Measurements from ENCODE around the gene SYDE1. TPM values are rescaled to one million over a fixed set of nuclear protein-coding genes. Genes with fewer than 3 reads are reported as not detected.
A peak's percentile ranks its signal among the peaks of the same experiment; 100 is the strongest.
"Not testable (repeated sequence)": the region's sequence is repeated elsewhere in the genome, so short reads cannot be mapped to it uniquely, and the experiment has no call there.

The SYDE1 gene
- total RNA-seq, 1 donor: 51.0 TPM

DNA sequence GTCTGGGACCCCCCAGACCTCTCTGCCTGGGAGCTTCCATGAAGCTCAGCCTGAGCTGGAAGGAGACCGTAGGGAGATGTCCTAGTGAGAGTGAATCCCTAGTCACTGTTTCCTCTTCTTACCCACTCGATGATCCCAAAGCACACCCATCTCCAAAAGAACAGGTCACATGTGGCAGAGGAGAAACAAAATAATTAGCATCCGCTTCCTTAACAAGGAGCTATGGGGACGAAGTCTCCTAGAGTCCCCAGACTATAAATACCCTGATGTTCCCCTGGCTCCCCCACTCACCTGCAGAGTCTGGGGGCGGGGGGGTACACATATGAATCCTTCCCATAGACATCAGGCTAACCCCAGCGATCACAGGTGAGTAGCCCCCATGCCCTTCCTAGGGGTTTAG is 25.3 kb upstream of the SYDE1 start, which contains the start of gene OR1I1:
OR1I1 (plus strand) TSS at position 301 of the 400 bp plus-strand sequence. CDS start 4,855 bp downstream, outside the sequence.
- no peak within 1 kb of the TSS for H3K4me3 ChIP-seq (ENCODE audit: low read depth, low read length)
- DNase-seq (ENCODE audit: low read depth): no peak
- TF ChIP-seq, protein P1, sequence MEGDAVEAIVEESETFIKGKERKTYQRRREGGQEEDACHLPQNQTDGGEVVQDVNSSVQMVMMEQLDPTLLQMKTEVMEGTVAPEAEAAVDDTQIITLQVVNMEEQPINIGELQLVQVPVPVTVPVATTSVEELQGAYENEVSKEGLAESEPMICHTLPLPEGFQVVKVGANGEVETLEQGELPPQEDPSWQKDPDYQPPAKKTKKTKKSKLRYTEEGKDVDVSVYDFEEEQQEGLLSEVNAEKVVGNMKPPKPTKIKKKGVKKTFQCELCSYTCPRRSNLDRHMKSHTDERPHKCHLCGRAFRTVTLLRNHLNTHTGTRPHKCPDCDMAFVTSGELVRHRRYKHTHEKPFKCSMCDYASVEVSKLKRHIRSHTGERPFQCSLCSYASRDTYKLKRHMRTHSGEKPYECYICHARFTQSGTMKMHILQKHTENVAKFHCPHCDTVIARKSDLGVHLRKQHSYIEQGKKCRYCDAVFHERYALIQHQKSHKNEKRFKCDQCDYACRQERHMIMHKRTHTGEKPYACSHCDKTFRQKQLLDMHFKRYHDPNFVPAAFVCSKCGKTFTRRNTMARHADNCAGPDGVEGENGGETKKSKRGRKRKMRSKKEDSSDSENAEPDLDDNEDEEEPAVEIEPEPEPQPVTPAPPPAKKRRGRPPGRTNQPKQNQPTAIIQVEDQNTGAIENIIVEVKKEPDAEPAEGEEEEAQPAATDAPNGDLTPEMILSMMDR (IDR thresholded peaks at IDR 0.05; ENCODE audit: insufficient read depth, low read depth, low read length): no peak

DNA sequence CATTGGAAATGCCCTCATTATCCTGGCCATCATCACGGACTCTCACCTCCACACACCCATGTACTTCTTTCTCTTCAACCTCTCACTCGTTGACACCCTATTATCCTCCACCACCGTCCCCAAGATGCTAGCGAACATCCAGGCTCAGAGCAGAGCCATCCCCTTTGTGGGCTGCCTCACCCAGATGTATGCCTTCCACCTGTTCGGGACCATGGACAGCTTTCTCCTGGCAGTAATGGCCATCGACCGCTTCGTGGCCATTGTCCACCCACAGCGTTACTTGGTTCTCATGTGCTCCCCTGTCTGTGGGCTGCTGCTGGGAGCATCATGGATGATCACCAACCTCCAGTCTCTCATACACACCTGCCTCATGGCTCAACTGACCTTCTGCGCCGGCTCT is 20.0 kb upstream of the SYDE1 start:
- TF ChIP-seq, protein P1 (IDR thresholded peaks at IDR 0.05; ENCODE audit: insufficient read depth, low read depth, low read length): no peak
- no peak for DNase-seq (ENCODE audit: low read depth)
- H3K4me3 ChIP-seq (ENCODE audit: low read depth, low read length): no peak overlapping the region

GRCh38 chr19:15091918-15092753 is 15.1 kb upstream of the SYDE1 start:
- DNase-seq (ENCODE audit: low read depth): peak; percentile 77
- no peak overlapping the region for H3K4me3 ChIP-seq (ENCODE audit: low read depth, low read length)
- TF ChIP-seq, protein P1 (IDR thresholded peaks at IDR 0.05; ENCODE audit: insufficient read depth, low read depth, low read length): peak; percentile 68

DNA sequence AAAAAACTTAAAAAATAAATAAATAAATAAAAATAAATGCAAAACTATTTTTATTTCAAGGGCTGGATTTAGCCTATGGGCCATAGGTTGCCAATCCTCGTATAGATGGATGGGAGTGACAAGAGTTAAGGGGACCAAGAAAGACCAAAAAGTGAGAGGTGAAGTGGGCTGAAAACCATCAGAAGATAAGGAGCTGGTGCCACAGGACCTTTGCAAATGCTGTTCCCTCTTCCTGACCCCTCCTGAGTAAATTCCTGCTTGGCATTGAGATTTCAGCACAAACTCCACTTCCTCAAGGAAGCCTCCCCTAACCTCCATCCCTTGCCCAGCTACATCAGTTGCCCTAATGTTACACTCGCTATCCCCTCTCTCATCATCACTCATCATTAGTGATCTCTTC is 14.2 kb upstream of the SYDE1 start:
- no peak overlapping the region for H3K4me3 ChIP-seq (ENCODE audit: low read depth, low read length)
- no peak for DNase-seq (ENCODE audit: low read depth)

GRCh38 chr19:15096223-15096622 is 11.0 kb upstream of the SYDE1 start:
- no peak overlapping the region for H3K4me3 ChIP-seq (ENCODE audit: low read depth, low read length)
- DNase-seq (ENCODE audit: low read depth): no peak
- TF ChIP-seq, protein P1 (IDR thresholded peaks at IDR 0.05; ENCODE audit: insufficient read depth, low read depth, low read length): no peak

More for the DNA sequence above, 14.2 kb upstream of the SYDE1 start:
- TF ChIP-seq, protein P1 (IDR thresholded peaks at IDR 0.05; ENCODE audit: insufficient read depth, low read depth, low read length): no peak

DNA sequence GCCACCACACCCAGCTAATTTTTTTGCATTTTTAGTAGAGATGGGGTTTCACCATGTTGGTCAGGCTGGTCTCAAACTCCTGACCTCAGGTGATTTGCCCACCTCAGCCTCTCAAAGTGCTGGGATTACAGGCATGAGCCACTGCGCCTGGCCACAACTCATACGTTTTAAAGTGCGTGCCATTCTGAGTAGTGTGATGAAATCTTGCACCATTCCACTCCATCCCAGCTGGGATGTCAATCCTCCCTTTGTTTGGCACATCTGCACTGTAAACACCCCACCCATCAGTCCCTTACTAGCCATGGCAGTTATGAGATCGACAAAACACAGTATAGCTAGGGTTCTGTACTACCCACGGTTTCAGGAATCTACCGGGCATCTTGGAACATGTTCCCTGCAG is 9.2 kb upstream of the SYDE1 start:
- DNase-seq (ENCODE audit: low read depth): not testable (repeated sequence)

GRCh38 chr19:15098460-15098859 is 8.7 kb upstream of the SYDE1 start:
- no peak overlapping the region for H3K4me3 ChIP-seq (ENCODE audit: low read depth, low read length)
- TF ChIP-seq, protein P1 (IDR thresholded peaks at IDR 0.05; ENCODE audit: insufficient read depth, low read depth, low read length): no peak
- DNase-seq (ENCODE audit: low read depth): no peak

More for the DNA sequence above, 9.2 kb upstream of the SYDE1 start:
- H3K4me3 ChIP-seq (ENCODE audit: low read depth, low read length): not testable (repeated sequence)
